Measurements from ENCODE around the gene ZIM2.

Gene ZIM2

GRCh38 chr19:56806639-56807038 lies 33.9 kb downstream of the ZIM2 start:
- DNase-seq: no peak

- no peak for DNase-seq
Measured at GRCh38 chr19:56778351-56778750, 62.2 kb downstream of the ZIM2 start.

DNA sequence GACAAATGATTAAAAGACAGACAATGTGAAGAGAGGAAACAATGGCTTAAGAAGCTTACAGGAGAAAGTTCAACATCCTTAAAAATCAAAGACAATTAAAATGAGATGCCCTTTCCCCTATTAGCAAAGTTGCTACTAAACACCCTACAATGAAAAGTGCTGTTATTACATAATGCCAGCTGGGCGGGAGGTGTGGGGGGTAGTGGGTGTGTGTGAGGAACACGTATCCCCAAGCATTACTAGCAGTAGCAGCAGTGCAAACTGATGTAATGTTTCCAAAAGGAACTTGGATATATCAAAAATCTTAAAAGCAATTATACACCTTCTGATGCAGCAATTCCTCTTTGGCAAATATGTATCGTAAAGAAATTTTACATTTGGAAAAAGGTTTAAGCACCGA lies 70.9 kb downstream of the ZIM2 start:
- DNase-seq: no peak

GRCh38 chr19:56765137-56765536 lies 75.4 kb downstream of the ZIM2 start:
- no peak for DNase-seq

DNA sequence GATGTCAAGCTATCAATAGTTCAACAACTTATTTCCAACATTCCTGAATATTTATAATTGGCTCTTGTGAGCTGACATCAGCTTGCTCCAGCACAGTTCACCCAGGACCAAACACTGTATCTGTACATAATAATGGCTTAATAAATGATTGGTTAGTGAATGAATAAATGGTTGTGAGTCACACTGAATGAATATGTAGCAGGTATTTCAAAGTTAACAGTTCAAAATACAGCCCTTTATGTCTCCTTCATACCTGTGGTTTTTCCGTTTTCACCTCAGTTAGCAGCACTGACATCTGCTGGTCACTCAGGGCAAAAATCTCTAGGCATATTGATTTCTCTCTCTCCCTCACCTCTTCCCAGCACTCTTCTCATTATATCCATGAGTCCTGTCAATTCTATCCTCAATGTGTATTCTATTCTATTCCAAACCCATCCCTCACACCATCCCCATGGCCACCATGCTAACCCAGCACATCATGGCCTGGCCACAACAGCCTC lies 76.3 kb downstream of the ZIM2 start:
- DNase-seq: no peak

GRCh38 chr19:56760842-56761241 lies 79.7 kb downstream of the ZIM2 start:
- DNase-seq: no peak

DNA sequence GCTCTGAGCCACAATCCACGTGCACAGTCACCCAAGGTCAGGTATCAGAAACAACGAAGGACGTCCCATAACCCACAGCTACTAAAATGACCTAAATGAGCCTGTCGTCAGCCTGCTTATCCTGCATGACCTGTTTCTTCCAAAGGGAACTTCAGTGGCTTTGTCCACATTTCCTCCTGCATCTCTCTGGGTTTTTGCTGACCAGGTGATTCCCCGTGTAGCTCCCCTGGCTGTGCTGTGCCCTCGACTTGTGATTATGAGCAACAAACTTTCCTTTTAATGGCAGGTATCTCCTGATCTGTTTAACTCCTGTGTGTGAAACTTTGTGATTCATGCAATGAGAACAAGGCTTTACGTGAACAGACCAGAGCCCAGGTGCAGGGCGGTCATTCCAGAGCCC lies 81.0 kb downstream of the ZIM2 start:
- DNase-seq: no peak

- no peak for DNase-seq
Measured at GRCh38 chr19:56751078-56751489, 89.4 kb downstream of the ZIM2 start.

- DNase-seq: no peak
Measured at GRCh38 chr19:56750658-56751057, 89.9 kb downstream of the ZIM2 start.

DNA sequence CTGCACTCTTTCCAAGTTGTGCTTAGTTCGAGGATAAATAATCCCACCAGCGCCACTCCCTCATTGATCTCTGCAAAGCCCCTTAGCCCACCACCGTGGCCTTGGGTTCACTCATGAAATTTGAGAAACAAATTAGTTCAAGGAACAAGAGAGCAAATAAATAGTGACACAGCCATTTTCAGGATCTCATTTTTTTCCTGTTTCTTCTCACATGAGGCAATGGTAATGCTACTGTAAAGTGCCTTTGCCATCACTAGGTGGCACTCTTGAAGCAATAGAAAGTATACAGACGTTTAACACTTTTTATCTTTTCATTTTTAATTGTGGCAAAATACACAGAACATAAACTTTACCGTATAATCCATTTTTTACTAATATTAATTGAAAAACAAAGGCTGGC lies 92.1 kb downstream of the ZIM2 start:
- no peak for DNase-seq

GRCh38 chr19:56746367-56746766 lies 94.2 kb downstream of the ZIM2 start:
- no peak for DNase-seq

DNA sequence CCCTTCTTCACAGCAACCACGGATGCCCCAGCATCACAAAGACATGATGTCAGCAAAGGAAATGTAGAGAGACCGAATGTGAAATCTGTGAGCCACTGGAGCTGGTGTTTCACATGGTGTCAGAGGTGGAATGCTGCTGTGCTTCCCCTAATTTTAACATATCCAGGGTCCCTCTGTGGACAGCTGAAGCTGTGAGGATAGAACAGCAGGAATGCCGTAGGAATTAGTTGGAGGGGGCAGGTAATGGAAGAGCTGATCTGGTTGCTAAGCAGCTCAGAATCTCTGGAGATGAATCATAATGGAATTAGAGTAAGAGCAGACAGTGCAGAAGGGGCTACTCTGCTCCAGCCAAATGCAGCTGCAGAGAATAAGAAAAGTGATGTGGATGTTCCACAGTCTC lies 100.0 kb downstream of the ZIM2 start:
- no peak for DNase-seq

DNA sequence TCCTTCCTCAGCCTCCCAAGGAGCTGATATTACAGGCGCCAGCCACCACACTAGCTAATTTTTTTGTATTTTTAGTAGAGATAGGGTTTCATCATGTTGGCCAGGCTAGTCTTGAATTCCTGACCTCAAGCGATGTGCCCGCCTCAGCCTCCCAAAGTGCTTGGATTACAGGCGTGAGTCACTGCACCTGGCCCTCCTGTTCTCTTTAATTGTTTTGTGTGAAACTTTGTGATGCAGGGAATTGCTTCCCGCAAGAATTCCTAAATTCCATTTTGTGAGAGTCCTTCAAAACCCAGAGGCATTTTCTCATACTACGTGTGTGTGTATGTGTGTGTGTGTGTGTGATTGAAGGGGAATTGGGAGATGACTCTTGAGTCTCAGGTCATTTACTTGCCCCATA lies 104.0 kb downstream of the ZIM2 start:
- no peak for DNase-seq

GRCh38 chr19:56732976-56733375 lies 107.5 kb downstream of the ZIM2 start:
- no peak for DNase-seq

DNA sequence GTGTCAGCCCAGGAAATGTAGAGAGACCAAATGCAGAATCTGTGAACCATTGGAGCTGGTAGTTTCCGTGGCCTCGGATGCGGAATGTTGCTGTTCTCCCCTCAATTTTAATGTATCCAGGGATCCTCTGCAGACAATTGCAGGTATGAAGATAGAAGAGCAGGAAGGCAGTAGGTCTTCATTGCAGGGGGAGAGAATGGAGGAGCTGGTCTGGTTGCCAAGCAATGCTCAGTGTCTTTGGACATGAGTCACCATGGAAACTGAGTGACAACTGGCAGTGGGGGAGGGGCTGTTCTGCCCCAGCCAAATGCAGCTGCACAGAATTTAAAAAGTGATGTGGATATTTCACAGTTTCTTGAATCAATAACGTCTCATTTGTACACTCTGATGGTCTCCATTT lies 112.8 kb downstream of the ZIM2 start:
- no peak for DNase-seq

GRCh38 chr19:56725829-56726424 lies 114.6 kb downstream of the ZIM2 start:
- DNase-seq: no peak
